Measurements from ENCODE around the gene POLR3C.
A peak's percentile ranks its signal among the peaks of the same experiment; 100 is the strongest.
"Not testable (repeated sequence)": the region's sequence is repeated elsewhere in the genome, so short reads cannot be mapped to it uniquely, and the experiment has no call there.

POLR3C gene

GRCh38 chr1:145822779-145823331 is 1.1 kb upstream of the POLR3C start:
- ATAC-seq (ENCODE audit: insufficient read depth, low read depth); H3K9ac ChIP-seq (ENCODE audit: low read depth, low read length); H3K27ac ChIP-seq (ENCODE audit: low read length); H4K20me1 ChIP-seq (ENCODE audit: insufficient read depth, low read length); H2AFZ ChIP-seq (ENCODE audit: low read depth, low read length); DNase-seq; H3K27me3 ChIP-seq (ENCODE audit: insufficient read depth, low read length, poor library complexity); H3K9me3 ChIP-seq (ENCODE audit: insufficient read depth, low read length, severe bottlenecking): not testable (repeated sequence)
- Histone ChIP-seq H3K4me3 (ENCODE audit: low read depth in 1 of 2, low read length in 2 of 2) (peak overlapping the region in 1 of 2 experiments; percentile 40; a peak in 1 of 4 replicates), H3K36me3 (ENCODE audit: insufficient read depth, low read length) (peaks cover 21% of the 10 kb centered on the region), H3K79me2 (ENCODE audit: insufficient read depth, low read length) (peaks cover 51% of the 10 kb centered on the region), H3K4me2 (ENCODE audit: insufficient read depth, low read length) (peak overlapping the region; percentile 44; the same call in 1 of the 2 replicates), H3K4me1 (ENCODE audit: insufficient read depth, low read length) (peaks cover 25% of the 10 kb centered on the region)

- peak overlapping the region; percentile 88 for H3K27ac ChIP-seq (ENCODE audit: low read length)
- no peaks in the 10 kb centered on the region for H3K9me3 ChIP-seq (ENCODE audit: insufficient read depth, low read length, severe bottlenecking)
- ATAC-seq (ENCODE audit: insufficient read depth, low read depth) = no peak; the same call in 2 of the 3 replicates
- no peak for DNase-seq
- peaks cover 37% of the 10 kb centered on the region for H3K36me3 ChIP-seq (ENCODE audit: insufficient read depth, low read length)
- peak overlapping the region; percentile 80 to 86 for H3K4me3 ChIP-seq (ENCODE audit: low read depth in 1 of 2, low read length in 2 of 2)
- no peaks in the 10 kb centered on the region for H4K20me1 ChIP-seq (ENCODE audit: insufficient read depth, low read length)
- H2AFZ ChIP-seq (ENCODE audit: low read depth, low read length) = peak overlapping the region; percentile 99
- no peaks in the 10 kb centered on the region for H3K27me3 ChIP-seq (ENCODE audit: insufficient read depth, low read length, poor library complexity)
- peak overlapping the region; percentile 84 for H3K9ac ChIP-seq (ENCODE audit: low read depth, low read length)
- peak overlapping the region; percentile 85 for H3K4me2 ChIP-seq (ENCODE audit: insufficient read depth, low read length)
- TF ChIP-seq, protein P1, sequence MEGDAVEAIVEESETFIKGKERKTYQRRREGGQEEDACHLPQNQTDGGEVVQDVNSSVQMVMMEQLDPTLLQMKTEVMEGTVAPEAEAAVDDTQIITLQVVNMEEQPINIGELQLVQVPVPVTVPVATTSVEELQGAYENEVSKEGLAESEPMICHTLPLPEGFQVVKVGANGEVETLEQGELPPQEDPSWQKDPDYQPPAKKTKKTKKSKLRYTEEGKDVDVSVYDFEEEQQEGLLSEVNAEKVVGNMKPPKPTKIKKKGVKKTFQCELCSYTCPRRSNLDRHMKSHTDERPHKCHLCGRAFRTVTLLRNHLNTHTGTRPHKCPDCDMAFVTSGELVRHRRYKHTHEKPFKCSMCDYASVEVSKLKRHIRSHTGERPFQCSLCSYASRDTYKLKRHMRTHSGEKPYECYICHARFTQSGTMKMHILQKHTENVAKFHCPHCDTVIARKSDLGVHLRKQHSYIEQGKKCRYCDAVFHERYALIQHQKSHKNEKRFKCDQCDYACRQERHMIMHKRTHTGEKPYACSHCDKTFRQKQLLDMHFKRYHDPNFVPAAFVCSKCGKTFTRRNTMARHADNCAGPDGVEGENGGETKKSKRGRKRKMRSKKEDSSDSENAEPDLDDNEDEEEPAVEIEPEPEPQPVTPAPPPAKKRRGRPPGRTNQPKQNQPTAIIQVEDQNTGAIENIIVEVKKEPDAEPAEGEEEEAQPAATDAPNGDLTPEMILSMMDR (IDR thresholded peaks at IDR 0.05; ENCODE audit: borderline replicate concordance, extremely low read depth, low read length, poor library complexity, severe bottlenecking) = no peak
- no peak for TF ChIP-seq EZH2 (IDR thresholded peaks at IDR 0.05; ENCODE audit: borderline replicate concordance, low read depth, low read length, severe bottlenecking)
- peaks cover 25% of the 10 kb centered on the region for H3K4me1 ChIP-seq (ENCODE audit: insufficient read depth, low read length)
- H3K79me2 ChIP-seq (ENCODE audit: insufficient read depth, low read length) = peaks cover 43% of the 10 kb centered on the region
These were observed 471 bp downstream of the POLR3C start for GRCh38 chr1:145824499-145824842.

DNA sequence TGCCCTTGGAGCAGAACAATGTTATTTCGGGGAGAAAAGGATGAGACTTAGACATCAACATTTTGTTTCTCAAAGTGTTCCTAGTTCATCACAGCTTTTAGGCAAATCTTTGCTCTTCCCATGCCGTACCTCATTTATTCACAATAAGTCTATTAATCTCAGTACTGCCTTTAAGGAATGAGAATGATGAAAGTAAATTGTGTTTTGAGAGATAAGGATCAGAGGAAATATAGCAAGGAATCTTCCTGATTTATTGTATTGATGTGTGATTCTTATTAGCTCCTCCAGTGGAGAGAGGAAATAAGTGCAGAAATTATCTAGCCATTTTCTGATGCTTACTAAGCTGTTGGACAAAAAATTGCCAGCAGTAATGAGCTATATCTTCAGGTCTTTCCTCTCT is 2.0 kb downstream of the POLR3C start:
- TF ChIP-seq EZH2 (IDR thresholded peaks at IDR 0.05; ENCODE audit: borderline replicate concordance, low read depth, low read length, severe bottlenecking) = no peak
- TF ChIP-seq, protein P1 (IDR thresholded peaks at IDR 0.05; ENCODE audit: borderline replicate concordance, extremely low read depth, low read length, poor library complexity, severe bottlenecking) = peak; percentile 18
- H3K4me1 ChIP-seq (ENCODE audit: insufficient read depth, low read length) = peaks cover 25% of the 10 kb centered on the region
- H3K27me3 ChIP-seq (ENCODE audit: insufficient read depth, low read length, poor library complexity) = no peaks in the 10 kb centered on the region
- no peak overlapping the region for H2AFZ ChIP-seq (ENCODE audit: low read depth, low read length)
- H3K9me3 ChIP-seq (ENCODE audit: insufficient read depth, low read length, severe bottlenecking) = no peaks in the 10 kb centered on the region
- no peak overlapping the region for H3K27ac ChIP-seq (ENCODE audit: low read length)
- DNase-seq (no peak), ATAC-seq (ENCODE audit: insufficient read depth, low read depth) (no peak)
- peaks cover 53% of the 10 kb centered on the region for H3K36me3 ChIP-seq (ENCODE audit: insufficient read depth, low read length)
- peak overlapping the region; percentile 85; the same call in 1 of the 2 replicates for H3K4me2 ChIP-seq (ENCODE audit: insufficient read depth, low read length)
- peak overlapping the region; percentile 84; the same call in 1 of the 2 replicates for H3K9ac ChIP-seq (ENCODE audit: low read depth, low read length)
- peaks cover 43% of the 10 kb centered on the region for H3K79me2 ChIP-seq (ENCODE audit: insufficient read depth, low read length)
- H3K4me3 ChIP-seq (ENCODE audit: low read depth in 1 of 2, low read length in 2 of 2) = no peak overlapping the region
- no peaks in the 10 kb centered on the region for H4K20me1 ChIP-seq (ENCODE audit: insufficient read depth, low read length)

GRCh38 chr1:145827966-145828365 is 4.0 kb downstream of the POLR3C start:
- Histone ChIP-seq H3K4me1 (ENCODE audit: insufficient read depth, low read length) (peaks cover 22% of the 10 kb centered on the region), H3K4me2 (ENCODE audit: insufficient read depth, low read length) (no peak overlapping the region), H3K9me3 (ENCODE audit: insufficient read depth, low read length, severe bottlenecking) (no peaks in the 10 kb centered on the region), H3K27ac (ENCODE audit: low read length) (no peak overlapping the region), H3K79me2 (ENCODE audit: insufficient read depth, low read length) (peaks cover 35% of the 10 kb centered on the region), H3K27me3 (ENCODE audit: insufficient read depth, low read length, poor library complexity) (no peaks in the 10 kb centered on the region), H4K20me1 (ENCODE audit: insufficient read depth, low read length) (no peaks in the 10 kb centered on the region), H3K4me3 (ENCODE audit: low read depth in 1 of 2, low read length in 2 of 2) (no peak overlapping the region), H3K36me3 (ENCODE audit: insufficient read depth, low read length) (peaks cover 71% of the 10 kb centered on the region), H3K9ac (ENCODE audit: low read depth, low read length) (no peak overlapping the region), H2AFZ (ENCODE audit: low read depth, low read length) (no peak overlapping the region)
- DNase-seq (no peak), ATAC-seq (ENCODE audit: insufficient read depth, low read depth) (no peak)
- TF ChIP-seq EZH2 (IDR thresholded peaks at IDR 0.05; ENCODE audit: borderline replicate concordance, low read depth, low read length, severe bottlenecking) = no peak
- TF ChIP-seq, protein P1 (IDR thresholded peaks at IDR 0.05; ENCODE audit: borderline replicate concordance, extremely low read depth, low read length, poor library complexity, severe bottlenecking) = no peak

Data from DND-41 (cell line).